AG09309 (cell line): Measurements from ENCODE around the gene CCR2.
A peak's percentile ranks its signal among the peaks of the same experiment; 100 is the strongest.
"Not testable (repeated sequence)": the region's sequence is repeated elsewhere in the genome, so short reads cannot be mapped to it uniquely, and the experiment has no call there.

Experiments
- DNase-seq: peaks from one replicate; pipeline ENCODE4 v3.0.0-alpha.2; 2010; ENCODE audit warnings: low read depth
- H3K4me3 ChIP-seq: 2 replicates; pipeline ENCODE4 v1.5.1; 2011; ENCODE audit warnings: mild to moderate bottlenecking, low read depth, low read length, moderate library complexity; ENCODE audit not compliant: control insufficient read depth
- CTCF ChIP-seq: IDR thresholded peaks from 2 replicates; pipeline ENCODE4 v1.5.1; 2011; ENCODE audit warnings: mild to moderate bottlenecking, low read depth, low read length, inconsistent platforms; ENCODE audit not compliant: insufficient read depth, control insufficient read depth; ENCODE audit errors: missing control alignments

CCR2 gene

GRCh38 chr3:46321461-46322104, 32.3 kb upstream of the CCR2 start:
- no peak for DNase-seq
- TF ChIP-seq CTCF: no peak
- H3K4me3 ChIP-seq: no peak overlapping the region

- DNase-seq: no peak
- TF ChIP-seq CTCF: no peak
- no peak overlapping the region for H3K4me3 ChIP-seq
These were observed 29.9 kb upstream of the CCR2 start for GRCh38 chr3:46324036-46324435.

DNA sequence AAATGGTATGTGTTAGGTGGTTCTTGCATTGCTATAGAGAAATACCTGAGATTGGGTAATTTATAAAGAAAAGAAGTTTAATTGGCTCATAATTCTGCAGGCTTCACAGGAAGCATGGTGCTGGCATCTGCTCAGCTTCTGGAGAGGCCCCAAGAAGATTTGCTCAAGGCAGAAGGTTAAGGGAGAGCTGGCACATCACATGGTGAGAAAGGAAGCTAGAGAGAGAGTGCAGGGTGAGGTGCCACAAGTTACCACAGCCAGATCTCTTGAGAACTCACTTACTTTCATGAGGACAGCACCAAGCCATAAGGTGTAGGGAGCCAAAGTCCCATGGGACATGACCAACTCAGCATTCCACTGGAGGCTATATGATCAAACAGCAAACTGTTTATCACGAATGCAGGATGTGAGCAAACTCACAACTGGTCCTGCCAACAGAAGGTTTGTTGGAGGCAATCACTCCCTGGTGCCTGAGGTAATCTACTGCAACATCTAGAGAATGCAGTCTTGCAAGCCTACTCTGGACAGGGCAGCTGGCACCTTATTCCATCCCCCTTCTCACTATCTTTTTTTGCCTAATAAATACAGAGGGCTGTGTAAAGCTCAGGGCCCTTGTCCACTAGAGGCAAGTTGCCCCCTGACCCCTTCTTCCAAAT, 28.1 kb upstream of the CCR2 start:
- no peak overlapping the region for H3K4me3 ChIP-seq
- no peak for DNase-seq
- TF ChIP-seq CTCF: no peak

- not testable (repeated sequence) for H3K4me3 ChIP-seq, DNase-seq
These were observed 23.2 kb upstream of the CCR2 start for GRCh38 chr3:46330676-46331075.

- peak; percentile 44 for DNase-seq
- TF ChIP-seq CTCF: no peak
These were observed 19.0 kb upstream of the CCR2 start for GRCh38 chr3:46334741-46335478.

DNA sequence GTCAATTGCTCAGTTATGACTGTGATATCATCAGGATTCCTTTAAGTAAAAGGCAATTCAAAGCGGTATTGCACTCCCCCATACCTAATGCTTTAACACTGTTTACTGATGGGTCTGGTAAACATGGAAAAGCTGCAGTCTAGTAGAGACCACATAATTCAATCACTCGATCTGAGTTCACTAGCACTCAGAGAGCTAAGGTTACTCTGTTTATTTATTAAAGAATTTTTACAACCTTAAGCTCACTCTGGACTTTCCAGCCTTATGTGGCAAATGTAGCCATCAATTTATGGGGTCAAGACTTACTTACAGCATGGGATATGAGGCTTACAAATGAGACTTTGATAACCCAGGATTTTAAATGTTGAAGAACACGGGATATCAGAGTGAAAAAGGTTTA, 18.4 kb upstream of the CCR2 start:
- H3K4me3 ChIP-seq: no peak overlapping the region
- DNase-seq: no peak
- TF ChIP-seq CTCF: no peak

More at GRCh38 chr3:46334741-46335478, 19.0 kb upstream of the CCR2 start:
- H3K4me3 ChIP-seq: no peak overlapping the region

GRCh38 chr3:46337911-46338310, 16.0 kb upstream of the CCR2 start:
- no peak for DNase-seq
- TF ChIP-seq CTCF: no peak
- no peak overlapping the region for H3K4me3 ChIP-seq
